GM19351 (cell line): Measurements from ENCODE around the gene HM13.
"Not testable (repeated sequence)": the region's sequence is repeated elsewhere in the genome, so short reads cannot be mapped to it uniquely, and the experiment has no call there.

ENCODE experiments used
- ATAC-seq: cut with Tn5 transposase; IDR thresholded peaks from one replicate; pipeline ENCODE4 v1.9.1; 2021; ENCODE audit warnings: mild to moderate bottlenecking, moderate library complexity; ENCODE audit not compliant: unreplicated experiment

Gene HM13

GRCh38 chr20:31500527-31500926 is 13.7 kb upstream of the HM13 start:
- no peak for ATAC-seq

- peak; percentile 98 for ATAC-seq
These were observed 11.2 kb upstream of the HM13 start for GRCh38 chr20:31502884-31503673.

DNA sequence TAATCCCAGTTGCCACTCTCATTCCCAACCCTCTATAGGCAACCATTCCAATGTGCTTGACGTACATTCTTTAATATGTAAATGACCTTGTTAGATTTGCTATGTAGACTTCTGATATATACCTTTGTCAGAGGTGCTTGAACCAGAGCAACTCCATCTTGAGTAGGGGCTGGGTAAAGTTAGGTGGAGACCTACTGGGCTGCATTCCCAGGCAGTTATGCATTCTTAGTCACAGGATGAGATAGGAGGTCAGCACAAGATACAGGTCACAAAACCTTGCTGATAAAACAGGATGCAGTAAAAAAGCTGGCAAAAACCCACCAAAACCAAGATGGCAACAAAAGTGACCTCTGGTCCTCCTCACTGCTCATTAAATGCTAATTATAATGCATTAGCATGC is 8.3 kb upstream of the HM13 start:
- no peak for ATAC-seq

- ATAC-seq: no peak
These were observed 5.6 kb upstream of the HM13 start for GRCh38 chr20:31508517-31509244.

GRCh38 chr20:31515072-31515774 is 981 bp downstream of the HM13 start:
- no peak for ATAC-seq

DNA sequence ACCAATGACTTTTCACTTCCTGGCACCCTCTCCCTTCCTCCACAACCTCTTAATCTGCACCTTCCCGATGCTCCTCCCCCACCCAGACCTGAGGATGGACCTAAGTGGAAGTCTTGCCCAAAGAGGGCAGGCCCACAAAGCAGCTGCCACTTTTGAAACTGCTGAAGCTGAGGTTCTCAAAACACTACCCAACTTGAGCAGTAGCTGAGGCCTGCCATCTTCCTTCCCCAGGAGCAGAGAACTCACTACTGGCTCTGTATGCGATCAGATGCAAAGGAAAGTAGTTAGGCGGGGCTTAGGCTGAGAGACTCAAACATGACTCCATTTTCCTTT is 1.5 kb downstream of the HM13 start:
- no peak for ATAC-seq

DNA sequence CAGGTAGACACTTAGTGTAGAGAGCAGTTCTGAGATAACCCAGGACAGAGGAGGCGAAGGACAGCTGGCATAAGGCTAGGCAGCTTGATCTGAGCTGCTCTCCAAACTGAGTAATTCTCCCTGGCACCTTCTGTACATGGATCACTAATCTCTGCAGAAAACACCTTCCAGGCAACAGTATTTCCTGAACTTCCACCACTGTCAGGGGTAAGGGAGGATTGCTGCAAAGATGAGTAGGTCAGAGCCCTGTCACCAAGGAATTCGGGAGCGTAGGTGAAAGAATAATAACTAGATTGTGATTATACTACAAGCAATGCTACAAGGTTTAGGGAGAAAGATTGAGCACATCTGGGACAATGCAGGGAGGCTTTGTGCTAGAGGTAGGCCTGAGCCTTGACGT is 1.9 kb downstream of the HM13 start:
- ATAC-seq: no peak

GRCh38 chr20:31516651-31517050 is 2.4 kb downstream of the HM13 start:
- ATAC-seq: no peak

GRCh38 chr20:31517373-31517772 is 3.1 kb downstream of the HM13 start:
- ATAC-seq: no peak

- ATAC-seq: not testable (repeated sequence)
These were observed 7.0 kb downstream of the HM13 start for GRCh38 chr20:31521267-31521666.

- no peak for ATAC-seq
These were observed 8.5 kb downstream of the HM13 start for GRCh38 chr20:31522731-31523130.

DNA sequence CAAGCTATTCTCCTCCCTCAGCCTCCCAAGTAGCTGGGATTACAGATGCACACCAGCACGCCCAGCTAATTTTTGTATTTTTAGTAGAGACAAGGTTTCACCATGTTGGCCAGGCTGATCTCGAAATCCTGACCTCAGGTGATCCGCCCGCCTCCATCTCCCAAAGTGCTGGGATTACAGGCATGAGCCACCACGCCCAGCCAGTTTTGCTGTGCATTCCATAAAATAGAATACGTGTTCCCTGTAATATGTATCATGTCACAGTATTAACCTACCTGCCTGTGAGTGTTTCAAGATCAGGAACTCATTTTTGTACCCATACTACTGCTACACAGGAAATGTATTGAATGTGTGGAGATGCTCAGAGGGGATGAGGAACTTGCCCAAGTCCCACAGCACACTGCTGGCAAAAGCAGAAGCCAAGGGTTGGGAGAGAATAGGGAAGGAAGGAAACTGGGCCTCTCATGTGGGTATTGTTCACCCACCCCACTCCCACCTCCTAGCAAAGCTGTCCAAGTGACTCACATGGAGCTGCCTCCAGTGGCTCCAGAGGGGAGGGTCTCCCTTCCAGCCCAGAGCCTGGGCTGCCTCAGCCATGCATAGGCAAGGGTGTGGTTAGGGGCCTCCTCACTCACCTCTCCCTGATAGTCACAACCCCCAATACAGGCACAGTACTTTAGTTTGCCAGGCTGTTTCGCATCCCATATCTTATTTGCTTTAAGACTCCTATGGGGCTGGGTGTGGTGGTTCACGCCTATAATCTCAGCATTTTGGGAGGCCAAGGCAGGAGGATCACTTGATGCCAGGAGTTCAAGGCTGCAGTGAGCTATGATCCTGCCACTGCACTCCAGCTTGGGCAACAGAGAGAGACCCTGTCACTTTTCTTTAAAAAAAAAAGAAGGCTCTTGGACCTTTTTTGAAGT is 9.4 kb downstream of the HM13 start:
- ATAC-seq: no peak

- ATAC-seq: no peak
These were observed 13.0 kb downstream of the HM13 start for GRCh38 chr20:31527266-31527665.

GRCh38 chr20:31535298-31535697 is 21.1 kb downstream of the HM13 start:
- ATAC-seq: no peak

DNA sequence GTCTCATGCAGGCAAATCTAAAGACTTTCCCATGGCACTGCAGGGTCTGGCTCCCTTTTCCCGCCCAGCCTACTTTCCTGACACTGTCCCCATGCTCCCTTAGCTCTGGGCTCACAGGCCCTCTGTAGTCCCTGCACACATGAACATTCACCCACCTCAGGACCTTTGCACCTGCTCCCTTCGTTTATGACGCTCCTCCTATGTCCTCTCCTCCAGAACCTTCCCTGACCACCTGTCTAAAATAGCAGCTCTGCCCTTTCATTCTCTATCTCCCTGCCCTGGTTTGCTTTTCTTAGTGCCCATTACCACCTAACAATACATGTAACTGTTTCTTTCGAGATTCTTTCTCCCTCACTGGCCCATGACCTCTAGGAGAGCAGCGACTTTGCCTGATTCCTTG is 22.3 kb downstream of the HM13 start:
- no peak for ATAC-seq

DNA sequence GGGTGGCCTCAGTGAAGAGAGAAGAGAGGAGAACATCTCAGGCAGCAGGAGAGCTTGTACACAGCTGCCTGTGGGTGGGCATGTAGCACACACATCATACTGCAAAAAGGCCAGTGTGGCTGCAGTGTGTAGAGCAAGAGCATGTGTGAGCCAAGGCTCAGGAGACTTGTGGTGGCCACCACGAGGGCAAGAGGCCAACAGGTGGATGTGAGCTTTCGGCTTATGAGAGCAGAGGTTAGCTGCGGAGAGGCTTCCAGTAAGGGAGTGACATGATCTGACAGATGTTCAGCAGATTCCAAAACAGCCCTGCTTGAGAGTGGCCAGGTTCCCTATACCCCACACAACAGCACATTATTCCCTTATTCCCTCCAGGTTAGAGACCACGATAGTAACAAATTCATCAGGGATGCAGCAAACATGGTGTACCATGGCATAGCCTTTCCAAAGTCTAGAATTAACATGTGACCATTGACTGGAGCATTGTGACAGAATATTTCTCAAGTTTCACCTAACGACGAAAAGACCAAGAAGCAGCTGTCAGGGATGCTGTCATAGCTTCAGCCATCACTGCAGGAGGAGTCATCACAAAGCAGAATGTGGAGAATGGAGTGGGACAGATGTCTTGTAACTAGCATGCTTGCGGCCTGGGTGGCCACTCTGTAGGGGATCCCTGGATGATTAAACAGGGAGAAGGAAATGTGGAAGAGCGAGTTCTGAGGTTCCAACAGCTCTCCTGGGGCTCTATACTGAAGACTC is 23.1 kb downstream of the HM13 start:
- ATAC-seq: no peak

DNA sequence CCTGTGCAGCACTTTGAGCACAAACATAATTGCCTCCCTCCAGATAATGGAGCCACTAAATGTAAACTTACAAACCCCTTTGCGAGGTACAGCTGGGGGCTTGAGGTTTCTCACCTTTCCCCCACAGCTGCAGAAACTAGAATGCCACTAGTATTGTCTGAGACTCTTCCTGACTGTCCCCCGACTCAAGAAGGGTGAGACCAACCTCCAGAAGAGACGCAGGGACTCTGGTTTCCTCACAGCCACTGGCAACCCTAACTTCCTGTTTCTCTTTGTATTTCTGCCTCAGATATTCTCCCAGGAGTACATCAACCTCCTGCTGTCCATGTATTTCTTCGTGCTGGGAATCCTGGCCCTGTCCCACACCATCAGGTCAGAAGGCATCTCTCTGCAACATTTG is 23.6 kb downstream of the HM13 start:
- ATAC-seq: no peak

DNA sequence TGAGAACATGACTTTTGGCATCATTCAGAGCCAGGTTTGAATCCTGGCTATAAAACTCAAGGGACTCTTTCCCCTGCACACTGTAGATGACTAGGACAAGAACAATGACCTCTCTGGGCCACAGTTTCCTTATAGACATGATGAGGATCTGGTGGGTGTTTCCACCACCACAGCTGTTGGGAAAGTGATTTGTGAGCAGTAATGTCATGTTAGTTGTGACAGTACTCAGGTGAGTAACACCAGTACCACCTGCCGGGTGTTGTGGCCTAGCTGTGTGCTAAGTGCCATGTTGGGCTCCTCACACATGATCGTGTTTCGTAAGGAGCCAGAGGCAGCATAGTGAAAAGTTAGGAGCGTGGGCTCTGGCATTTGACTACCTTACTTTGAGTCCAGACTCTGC is 24.1 kb downstream of the HM13 start:
- ATAC-seq: no peak

DNA sequence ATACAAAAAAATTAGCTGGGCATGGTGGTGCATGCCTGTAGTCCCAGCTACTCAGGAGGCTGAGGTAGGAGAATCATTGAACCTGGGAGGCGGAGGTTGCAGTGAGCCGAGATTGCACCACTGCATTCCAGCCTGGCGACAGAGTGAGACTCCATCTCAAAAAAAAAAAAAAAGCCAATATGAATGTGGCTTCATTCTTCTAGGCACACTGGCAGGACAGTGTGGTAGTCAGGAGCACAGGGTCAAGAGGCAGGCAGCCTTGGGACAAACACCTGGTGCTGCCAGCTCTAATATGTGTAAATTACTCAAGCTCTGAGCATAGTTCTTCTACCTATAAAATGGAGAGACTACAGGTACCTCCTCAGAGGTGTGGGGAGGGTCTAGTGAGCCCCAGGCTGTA is 25.4 kb downstream of the HM13 start:
- not testable (repeated sequence) for ATAC-seq

DNA sequence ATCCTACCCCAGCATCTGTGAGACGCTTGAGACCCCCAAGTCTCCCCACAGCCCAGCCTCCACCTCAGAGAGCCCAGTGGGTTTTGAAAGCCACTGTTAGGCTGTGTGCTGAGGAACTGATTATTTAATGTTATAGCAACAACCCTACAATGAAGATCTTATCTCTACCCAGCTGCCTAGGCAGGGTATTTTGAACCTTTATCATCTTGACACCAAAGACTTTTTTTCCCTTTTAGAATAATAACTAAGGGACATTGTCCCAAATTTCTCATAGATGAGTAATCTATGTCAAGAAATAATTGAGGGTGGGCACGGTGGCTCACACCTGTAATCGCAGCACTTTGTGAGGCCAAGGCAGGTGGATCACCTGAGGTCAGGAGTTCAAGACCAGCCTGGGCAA is 26.2 kb downstream of the HM13 start:
- ATAC-seq: no peak
